ENCODE results near the gene LTA4H. TPM values are rescaled to one million over a fixed set of nuclear protein-coding genes. Genes with fewer than 3 reads are reported as not detected.
A peak's percentile ranks its signal among the peaks of the same experiment; 100 is the strongest.

Gene LTA4H
- total and polyA plus RNA-seq, 10 of the 15 experiments (the other 5 are each of a cell fraction or from before 2014, with no cell fraction given): 43.9 to 106 (median 47.3) TPM

DNA sequence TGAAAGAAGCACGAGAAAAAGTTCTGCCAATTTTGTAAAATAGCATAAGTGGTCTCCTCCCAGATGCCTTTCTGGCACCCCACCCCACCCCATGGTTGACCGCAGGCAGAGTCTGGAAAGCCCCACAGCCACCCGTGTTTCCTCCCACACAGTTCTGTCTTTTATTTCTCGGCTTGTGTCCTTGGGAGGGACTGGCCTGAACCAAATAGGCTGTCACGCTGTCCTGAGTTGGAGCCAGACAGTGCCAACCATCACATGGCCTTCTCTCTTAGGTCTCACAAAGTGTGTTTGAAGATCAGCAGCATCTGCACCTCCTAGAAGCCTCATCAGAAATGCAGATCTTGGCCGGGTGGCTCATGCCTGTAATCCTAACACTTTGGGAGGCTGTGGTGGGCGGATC, 10.2 kb upstream of the LTA4H start:
- H3K4me1 ChIP-seq (ENCODE audit: control insufficient read depth, insufficient read depth, low read length): peaks cover 29% of the 10 kb centered on the region
- ATAC-seq (peak; percentile 63), FAIRE-seq (no peak), DNase-seq (ENCODE audit: low read depth, low spot score) (no peak)
- ChIA-PET POLR2A (interaction anchor here (0.7 kb wide), 1 partner anchor 140 kb away, joined by 5 read pairs; no protein-coding TSS in a partner anchor), RAD21 (ENCODE audit: unreplicated experiment) (no interaction called here), SMC1A (ENCODE audit: uncharacterized antibody, unreplicated experiment) (no interaction called here), CTCF (no interaction called here)
- no peaks in the 10 kb centered on the region for H4K20me1 ChIP-seq (ENCODE audit: control insufficient read depth, insufficient read depth)
- no peaks in the 10 kb centered on the region; the same call in 2 of the 3 replicates for H3K9me3 ChIP-seq (replicated peaks; ENCODE audit: control insufficient read depth, insufficient read depth, low read length)
- no peak overlapping the region for H3K27ac ChIP-seq (ENCODE audit: control insufficient read depth, insufficient read depth)
- 0 out of 2 replicates have a peak, but pooled peaks have one; percentile 24 for TF ChIP-seq DPF2 (IDR thresholded peaks at IDR 0.05)
- TF ChIP-seq SMARCA5 (IDR thresholded peaks at IDR 0.05): no peak
- peak; percentile 31; the same call in 1 of the 2 replicates for TF ChIP-seq RUNX3 (IDR thresholded peaks at IDR 0.05; ENCODE audit: low read length)
- TF ChIP-seq, protein P1, sequence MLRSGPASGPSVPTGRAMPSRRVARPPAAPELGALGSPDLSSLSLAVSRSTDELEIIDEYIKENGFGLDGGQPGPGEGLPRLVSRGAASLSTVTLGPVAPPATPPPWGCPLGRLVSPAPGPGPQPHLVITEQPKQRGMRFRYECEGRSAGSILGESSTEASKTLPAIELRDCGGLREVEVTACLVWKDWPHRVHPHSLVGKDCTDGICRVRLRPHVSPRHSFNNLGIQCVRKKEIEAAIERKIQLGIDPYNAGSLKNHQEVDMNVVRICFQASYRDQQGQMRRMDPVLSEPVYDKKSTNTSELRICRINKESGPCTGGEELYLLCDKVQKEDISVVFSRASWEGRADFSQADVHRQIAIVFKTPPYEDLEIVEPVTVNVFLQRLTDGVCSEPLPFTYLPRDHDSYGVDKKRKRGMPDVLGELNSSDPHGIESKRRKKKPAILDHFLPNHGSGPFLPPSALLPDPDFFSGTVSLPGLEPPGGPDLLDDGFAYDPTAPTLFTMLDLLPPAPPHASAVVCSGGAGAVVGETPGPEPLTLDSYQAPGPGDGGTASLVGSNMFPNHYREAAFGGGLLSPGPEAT (IDR thresholded peaks at IDR 0.05; ENCODE audit: low read depth): peak; percentile 46; the same call in 1 of the 2 replicates
- no peak for TF ChIP-seq ZBED1 (IDR thresholded peaks at IDR 0.05; ENCODE audit: borderline replicate concordance)
- TF ChIP-seq, protein P2, sequence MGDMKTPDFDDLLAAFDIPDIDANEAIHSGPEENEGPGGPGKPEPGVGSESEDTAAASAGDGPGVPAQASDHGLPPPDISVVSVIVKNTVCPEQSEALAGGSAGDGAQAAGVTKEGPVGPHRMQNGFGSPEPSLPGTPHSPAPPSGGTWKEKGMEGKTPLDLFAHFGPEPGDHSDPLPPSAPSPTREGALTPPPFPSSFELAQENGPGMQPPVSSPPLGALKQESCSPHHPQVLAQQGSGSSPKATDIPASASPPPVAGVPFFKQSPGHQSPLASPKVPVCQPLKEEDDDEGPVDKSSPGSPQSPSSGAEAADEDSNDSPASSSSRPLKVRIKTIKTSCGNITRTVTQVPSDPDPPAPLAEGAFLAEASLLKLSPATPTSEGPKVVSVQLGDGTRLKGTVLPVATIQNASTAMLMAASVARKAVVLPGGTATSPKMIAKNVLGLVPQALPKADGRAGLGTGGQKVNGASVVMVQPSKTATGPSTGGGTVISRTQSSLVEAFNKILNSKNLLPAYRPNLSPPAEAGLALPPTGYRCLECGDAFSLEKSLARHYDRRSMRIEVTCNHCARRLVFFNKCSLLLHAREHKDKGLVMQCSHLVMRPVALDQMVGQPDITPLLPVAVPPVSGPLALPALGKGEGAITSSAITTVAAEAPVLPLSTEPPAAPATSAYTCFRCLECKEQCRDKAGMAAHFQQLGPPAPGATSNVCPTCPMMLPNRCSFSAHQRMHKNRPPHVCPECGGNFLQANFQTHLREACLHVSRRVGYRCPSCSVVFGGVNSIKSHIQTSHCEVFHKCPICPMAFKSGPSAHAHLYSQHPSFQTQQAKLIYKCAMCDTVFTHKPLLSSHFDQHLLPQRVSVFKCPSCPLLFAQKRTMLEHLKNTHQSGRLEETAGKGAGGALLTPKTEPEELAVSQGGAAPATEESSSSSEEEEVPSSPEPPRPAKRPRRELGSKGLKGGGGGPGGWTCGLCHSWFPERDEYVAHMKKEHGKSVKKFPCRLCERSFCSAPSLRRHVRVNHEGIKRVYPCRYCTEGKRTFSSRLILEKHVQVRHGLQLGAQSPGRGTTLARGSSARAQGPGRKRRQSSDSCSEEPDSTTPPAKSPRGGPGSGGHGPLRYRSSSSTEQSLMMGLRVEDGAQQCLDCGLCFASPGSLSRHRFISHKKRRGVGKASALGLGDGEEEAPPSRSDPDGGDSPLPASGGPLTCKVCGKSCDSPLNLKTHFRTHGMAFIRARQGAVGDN (IDR thresholded peaks at IDR 0.05): peak; percentile 53; the same call in 1 of the 2 replicates
- peak in 1 of 2 experiments; percentile 7; a peak in 1 of 4 replicates for TF ChIP-seq BHLHE40 (IDR thresholded peaks at IDR 0.05; ENCODE audit: borderline replicate concordance in 1 of 2, low read depth in 2 of 2, low read length in 1 of 2)
- no peak overlapping the region for H3K4me3 ChIP-seq
- intact Hi-C loops (cut with micrococcal nuclease; ENCODE audit: unreplicated experiment) (no loop called here), in situ Hi-C loops (cut with MboI) (no loop called here)
- peak overlapping the region; percentile 23; the same call in 1 of the 2 replicates for H3K4me2 ChIP-seq (ENCODE audit: control insufficient read depth, insufficient read depth)
- H3K9ac ChIP-seq (ENCODE audit: control insufficient read depth, insufficient read depth, low read length): no peak overlapping the region
- WGBS (ENCODE audit: insufficient coverage, insufficient replicate concordance, low lambda C conversion rate, missing lambda C conversion rate): 20% methylated on average over 7 of the region's 7 CpGs
- H2AFZ ChIP-seq (ENCODE audit: control insufficient read depth, low read depth, low read length): no peak overlapping the region
- H3K36me3 ChIP-seq (ENCODE audit: control insufficient read depth in 2 of 2, insufficient read depth in 2 of 2, low read length in 1 of 2): no peaks in the 10 kb centered on the region
- no peaks in the 10 kb centered on the region for H3K79me2 ChIP-seq (ENCODE audit: control insufficient read depth, insufficient read depth, low read length)
- no TSS peak for BruUV-seq (replicated peaks)
- no peaks in the 10 kb centered on the region for H3K27me3 ChIP-seq (replicated peaks in 1 of 2; ENCODE audit: control insufficient read depth in 2 of 2, insufficient read depth in 2 of 2, low read length in 1 of 2)

All from GM12878 (cell line).